ENCODE data around the gene CPA4.
A peak's percentile ranks its signal among the peaks of the same experiment; 100 is the strongest.

CPA4 gene

GRCh38 chr7:130369110-130369711 is 76.2 kb downstream of the CPA4 start:
- H3K4me3 ChIP-seq (ENCODE audit: control insufficient read depth, low read depth, low read length): no peak overlapping the region
- TF ChIP-seq, protein P1, sequence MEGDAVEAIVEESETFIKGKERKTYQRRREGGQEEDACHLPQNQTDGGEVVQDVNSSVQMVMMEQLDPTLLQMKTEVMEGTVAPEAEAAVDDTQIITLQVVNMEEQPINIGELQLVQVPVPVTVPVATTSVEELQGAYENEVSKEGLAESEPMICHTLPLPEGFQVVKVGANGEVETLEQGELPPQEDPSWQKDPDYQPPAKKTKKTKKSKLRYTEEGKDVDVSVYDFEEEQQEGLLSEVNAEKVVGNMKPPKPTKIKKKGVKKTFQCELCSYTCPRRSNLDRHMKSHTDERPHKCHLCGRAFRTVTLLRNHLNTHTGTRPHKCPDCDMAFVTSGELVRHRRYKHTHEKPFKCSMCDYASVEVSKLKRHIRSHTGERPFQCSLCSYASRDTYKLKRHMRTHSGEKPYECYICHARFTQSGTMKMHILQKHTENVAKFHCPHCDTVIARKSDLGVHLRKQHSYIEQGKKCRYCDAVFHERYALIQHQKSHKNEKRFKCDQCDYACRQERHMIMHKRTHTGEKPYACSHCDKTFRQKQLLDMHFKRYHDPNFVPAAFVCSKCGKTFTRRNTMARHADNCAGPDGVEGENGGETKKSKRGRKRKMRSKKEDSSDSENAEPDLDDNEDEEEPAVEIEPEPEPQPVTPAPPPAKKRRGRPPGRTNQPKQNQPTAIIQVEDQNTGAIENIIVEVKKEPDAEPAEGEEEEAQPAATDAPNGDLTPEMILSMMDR (conservative IDR thresholded peaks at IDR 0.05; ENCODE audit: control insufficient read depth, insufficient read depth, low read depth, low read length): no peak
- DNase-seq (ENCODE audit: low read depth): peak; percentile 87

GRCh38 chr7:130369831-130370550 is 77.0 kb downstream of the CPA4 start:
- no peak overlapping the region for H3K4me3 ChIP-seq (ENCODE audit: control insufficient read depth, low read depth, low read length)
- TF ChIP-seq, protein P1 (conservative IDR thresholded peaks at IDR 0.05; ENCODE audit: control insufficient read depth, insufficient read depth, low read depth, low read length): no peak
- DNase-seq (ENCODE audit: low read depth): no peak

- H3K4me3 ChIP-seq (ENCODE audit: control insufficient read depth, low read depth, low read length): no peak overlapping the region
- peak; percentile 83 for DNase-seq (ENCODE audit: low read depth)
- TF ChIP-seq, protein P1 (conservative IDR thresholded peaks at IDR 0.05; ENCODE audit: control insufficient read depth, insufficient read depth, low read depth, low read length): no peak
Measured at GRCh38 chr7:130371046-130371445, 78.1 kb downstream of the CPA4 start.

- DNase-seq (ENCODE audit: low read depth): no peak
- H3K4me3 ChIP-seq (ENCODE audit: control insufficient read depth, low read depth, low read length): no peak overlapping the region
- TF ChIP-seq, protein P1 (conservative IDR thresholded peaks at IDR 0.05; ENCODE audit: control insufficient read depth, insufficient read depth, low read depth, low read length): no peak
Measured at GRCh38 chr7:130372402-130373165, 79.6 kb downstream of the CPA4 start.
